Breast epithelium (tissue), 4 donors: ENCODE data around the gene HOXB4. TPM values are rescaled to one million over a fixed set of nuclear protein-coding genes. Genes with fewer than 3 reads are reported as not detected.

Source experiments
- DNase-seq, 2 donors: peaks; one replicate each; pipeline ENCODE4 v3.0.0-alpha.2; 2019; ENCODE audit warnings: low spot score in 2 of 2
- H3K27ac ChIP-seq, 2 donors: fragments of 200-600 bp; sonication (generic) in 1 of 2; one replicate each; pipeline ENCODE4 v1.5.1; 2016 to 2019; ENCODE audit warnings: mild to moderate bottlenecking in 1 of 2
- H3K27me3 ChIP-seq, 2 donors: fragments of 200-600 bp; sonication (generic) in 1 of 2; one replicate each; pipeline versions ENCODE4 v1.5.1 to v1.6.0; 2017 to 2019; ENCODE audit warnings: control low read depth in 1 of 2, mild to moderate bottlenecking in 1 of 2
- H3K36me3 ChIP-seq: fragments of 200-600 bp; one replicate; pipeline ENCODE4 v1.5.1; 2019
- H3K4me1 ChIP-seq, 2 donors: fragments of 200-600 bp; sonication (generic); one replicate each; pipeline ENCODE4 v1.5.1; 2016 to 2019; ENCODE audit warnings: control low read depth in 1 of 2
- H3K4me3 ChIP-seq, 3 donors: fragments of 200-600 bp; sonication (generic); 1 replicate in 2 of 3; 2 replicates in 1 of 3; pipeline ENCODE4 v1.5.1; 2016 to 2019; ENCODE audit warnings: mild to moderate bottlenecking in 3 of 3, moderate library complexity in 2 of 3
- H3K9me3 ChIP-seq, 2 donors: fragments of 200-600 bp; sonication (generic) in 1 of 2; one replicate each; pipeline ENCODE4 v1.5.1; 2016 to 2019; ENCODE audit warnings: control low read depth in 1 of 2
- POLR2A ChIP-seq: fragments of 450-650 bp; IDR thresholded peaks from one replicate; pipeline ENCODE4 v1.6.1; 2016; ENCODE audit warnings: antibody characterized with exemption, mild to moderate bottlenecking, moderate library complexity
- POLR2AphosphoS5 ChIP-seq, 3 donors: sonication (generic); formaldehyde crosslinking; IDR thresholded peaks; one replicate each; pipeline ENCODE4 v1.6.1; 2017; ENCODE audit warnings: antibody characterized with exemption in 3 of 3
- intact Hi-C: fragments of 100-400 bp; cut with DNase I; formaldehyde crosslinking; loops from one replicate; pipeline ENCODE4 v1.15.1; 2023; ENCODE audit warnings: low total_unique reads
- total RNA-seq, 3 donors: library from RNA; depleted of rRNA; stranded (reverse); fragments of >200 nt; gene quantifications; one replicate each; pipeline ENCODE4 v1.1.0, GENCODE V29; 2016
- TF ChIP-seq, protein P1 (sequence below), 3 donors: fragments of 450-650 bp; IDR thresholded peaks; one replicate each; pipeline ENCODE4 v1.5.1; 2016 to 2017; ENCODE audit warnings: antibody characterized with exemption in 3 of 3, mild to moderate bottlenecking in 3 of 3, moderate library complexity in 3 of 3

The HOXB4 gene
- total RNA-seq, 3 donors from 2014 or later = 2.2 to 7.5 (median 2.3) TPM

DNA sequence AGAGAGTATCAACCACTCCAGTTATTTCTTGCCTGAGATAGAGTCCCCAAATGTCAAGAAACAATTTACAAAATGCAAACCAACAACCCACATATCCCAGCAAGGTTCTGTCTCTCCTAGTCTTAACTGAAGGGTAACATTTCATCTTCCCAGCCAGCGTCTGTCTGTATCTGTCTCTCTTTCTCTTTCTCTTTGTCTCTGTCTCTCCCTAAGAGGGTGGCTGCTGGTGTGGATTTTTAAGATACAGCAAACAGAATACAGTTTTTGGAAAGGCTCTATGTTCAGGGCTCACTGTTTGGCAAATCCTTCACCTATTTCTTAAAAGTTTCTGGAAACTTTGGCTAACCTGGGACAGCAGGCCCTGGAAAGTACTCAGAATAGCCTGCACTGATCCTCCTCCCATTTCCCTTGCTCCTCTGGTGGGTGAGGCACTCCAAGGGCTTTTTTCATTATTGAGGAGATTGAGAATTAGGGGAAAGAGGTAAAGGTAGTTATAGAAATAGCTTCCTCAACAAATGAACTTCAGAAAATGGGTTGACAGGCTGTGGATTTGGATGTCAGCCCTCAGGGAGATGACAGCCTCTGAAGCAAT, 6.2 kb downstream of the HOXB4 start:
- Histone ChIP-seq H3K4me3 (peak overlapping the region in 1 of 3 donors; percentile 9), H3K27me3 (peaks cover 0 to 19% of the 10 kb centered on the region in 2 donors), H3K4me1 (peaks cover 0 to 7% of the 10 kb centered on the region in 2 donors), H3K36me3 (no peaks in the 10 kb centered on the region), H3K9me3 (no peaks in the 10 kb centered on the region), H3K27ac (peak overlapping the region; percentile 34 to 76)
- DNase-seq = no peak
- intact Hi-C loops = no loop called here
- TF ChIP-seq POLR2AphosphoS5 (IDR thresholded peaks at IDR 0.05) (no peak), POLR2A (no peak)
- TF ChIP-seq, protein P1, sequence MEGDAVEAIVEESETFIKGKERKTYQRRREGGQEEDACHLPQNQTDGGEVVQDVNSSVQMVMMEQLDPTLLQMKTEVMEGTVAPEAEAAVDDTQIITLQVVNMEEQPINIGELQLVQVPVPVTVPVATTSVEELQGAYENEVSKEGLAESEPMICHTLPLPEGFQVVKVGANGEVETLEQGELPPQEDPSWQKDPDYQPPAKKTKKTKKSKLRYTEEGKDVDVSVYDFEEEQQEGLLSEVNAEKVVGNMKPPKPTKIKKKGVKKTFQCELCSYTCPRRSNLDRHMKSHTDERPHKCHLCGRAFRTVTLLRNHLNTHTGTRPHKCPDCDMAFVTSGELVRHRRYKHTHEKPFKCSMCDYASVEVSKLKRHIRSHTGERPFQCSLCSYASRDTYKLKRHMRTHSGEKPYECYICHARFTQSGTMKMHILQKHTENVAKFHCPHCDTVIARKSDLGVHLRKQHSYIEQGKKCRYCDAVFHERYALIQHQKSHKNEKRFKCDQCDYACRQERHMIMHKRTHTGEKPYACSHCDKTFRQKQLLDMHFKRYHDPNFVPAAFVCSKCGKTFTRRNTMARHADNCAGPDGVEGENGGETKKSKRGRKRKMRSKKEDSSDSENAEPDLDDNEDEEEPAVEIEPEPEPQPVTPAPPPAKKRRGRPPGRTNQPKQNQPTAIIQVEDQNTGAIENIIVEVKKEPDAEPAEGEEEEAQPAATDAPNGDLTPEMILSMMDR (IDR thresholded peaks at IDR 0.05) = no peak

- Histone ChIP-seq H3K27ac (peak overlapping the region; percentile 34 to 76), H3K4me1 (peaks cover 0 to 3% of the 10 kb centered on the region in 2 donors), H3K27me3 (peaks cover 0 to 15% of the 10 kb centered on the region in 2 donors), H3K4me3 (peak overlapping the region; percentile 19 to 33 (median 30)), H3K9me3 (no peaks in the 10 kb centered on the region), H3K36me3 (no peaks in the 10 kb centered on the region)
- TF ChIP-seq POLR2A (no peak), POLR2AphosphoS5 (IDR thresholded peaks at IDR 0.05) (no peak)
- TF ChIP-seq, protein P1 (IDR thresholded peaks at IDR 0.05) = no peak
- no peak for DNase-seq
- intact Hi-C loops = no loop called here
Measured at GRCh38 chr17:48571024-48571818, 6.9 kb downstream of the HOXB4 start.

GRCh38 chr17:48570325-48571023, 7.7 kb downstream of the HOXB4 start:
- Histone ChIP-seq H3K4me3 (peak overlapping the region; percentile 19 to 33 (median 30)), H3K27me3 (peaks cover 0 to 8% of the 10 kb centered on the region in 2 donors), H3K27ac (peak overlapping the region; percentile 34 to 76), H3K4me1 (no peaks in the 10 kb centered on the region), H3K36me3 (no peaks in the 10 kb centered on the region), H3K9me3 (no peaks in the 10 kb centered on the region)
- intact Hi-C loops = no loop called here
- no peak for DNase-seq
- TF ChIP-seq POLR2A (no peak), POLR2AphosphoS5 (IDR thresholded peaks at IDR 0.05) (no peak)
- TF ChIP-seq, protein P1 (IDR thresholded peaks at IDR 0.05) = no peak

DNA sequence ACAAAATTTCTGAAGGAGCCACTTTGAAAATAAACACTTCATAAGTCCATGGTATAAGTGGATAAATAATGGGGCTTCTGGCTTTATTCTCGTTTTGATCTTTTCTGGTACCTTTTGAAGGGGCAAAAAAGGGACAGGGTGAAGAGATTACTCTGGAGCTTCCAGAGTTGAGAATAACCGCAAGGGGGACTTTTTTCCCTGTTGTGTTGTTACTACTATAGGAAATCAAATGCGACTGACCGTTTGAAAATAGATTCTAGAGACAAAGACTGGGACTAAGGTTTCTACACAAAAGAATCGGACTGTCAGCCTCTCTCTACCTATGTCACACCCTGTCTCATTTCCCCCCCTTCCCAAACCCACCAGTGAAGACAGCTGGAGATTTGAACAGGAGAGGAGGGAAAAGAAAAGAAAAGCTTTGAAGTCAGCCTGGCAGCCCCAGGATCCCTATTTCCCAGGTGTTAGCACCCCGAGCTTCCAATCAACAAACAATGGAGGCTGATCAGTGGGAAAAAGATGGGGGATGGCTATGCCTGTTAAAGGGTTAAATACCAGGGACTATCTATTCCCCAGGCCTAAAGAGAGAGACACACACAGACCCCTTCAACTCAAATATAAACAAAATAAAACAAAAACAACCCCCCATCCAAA, 8.4 kb downstream of the HOXB4 start:
- no peaks in the 10 kb centered on the region for H3K4me1 ChIP-seq
- TF ChIP-seq POLR2A (no peak), POLR2AphosphoS5 (IDR thresholded peaks at IDR 0.05) (no peak)
- TF ChIP-seq, protein P1 (IDR thresholded peaks at IDR 0.05) = no peak
- peaks cover 0 to 8% of the 10 kb centered on the region in 2 donors for H3K27me3 ChIP-seq

More for the DNA sequence above, 8.4 kb downstream of the HOXB4 start:
- Histone ChIP-seq H3K4me3 (peak overlapping the region in 2 of 3 donors; percentile 30 to 33), H3K27ac (peak overlapping the region in 1 of 2 donors; percentile 76), H3K36me3 (no peaks in the 10 kb centered on the region), H3K9me3 (no peaks in the 10 kb centered on the region)
- intact Hi-C loops = no loop called here
- no peak for DNase-seq
